ENCODE results near the gene FAM3B.

Gene FAM3B

GRCh38 chr21:41369105-41369919 is 52.7 kb downstream of the FAM3B start:
- DNase-seq = no peak

- no peak for DNase-seq
Measured at GRCh38 chr21:41369920-41370839, 53.6 kb downstream of the FAM3B start.

- no peak for DNase-seq
Measured at GRCh38 chr21:41370840-41371684, 54.5 kb downstream of the FAM3B start.

GRCh38 chr21:41371685-41372030 is 55.1 kb downstream of the FAM3B start:
- DNase-seq = no peak

GRCh38 chr21:41373253-41373652 is 56.7 kb downstream of the FAM3B start:
- no peak for DNase-seq

- no peak for DNase-seq
Measured at GRCh38 chr21:41373763-41374162, 57.2 kb downstream of the FAM3B start.

- DNase-seq = no peak
Measured at GRCh38 chr21:41374177-41374712, 57.6 kb downstream of the FAM3B start.

- no peak for DNase-seq
Measured at GRCh38 chr21:41374867-41375533, 58.4 kb downstream of the FAM3B start.

GRCh38 chr21:41375875-41376274 is 59.3 kb downstream of the FAM3B start:
- DNase-seq = no peak

GRCh38 chr21:41377715-41378114 is 61.1 kb downstream of the FAM3B start:
- DNase-seq = no peak

- DNase-seq = no peak
Measured at GRCh38 chr21:41378849-41379248, 62.2 kb downstream of the FAM3B start.

GRCh38 chr21:41379901-41380300 is 63.3 kb downstream of the FAM3B start:
- no peak for DNase-seq

GRCh38 chr21:41381731-41382130 is 65.1 kb downstream of the FAM3B start:
- DNase-seq = no peak

- DNase-seq = no peak
Measured at GRCh38 chr21:41387042-41387819, 70.6 kb downstream of the FAM3B start.

- no peak for DNase-seq
Measured at GRCh38 chr21:41387824-41388223, 71.2 kb downstream of the FAM3B start.

GRCh38 chr21:41388259-41388658 is 71.7 kb downstream of the FAM3B start:
- no peak for DNase-seq

GRCh38 chr21:41390043-41390639 is 73.5 kb downstream of the FAM3B start:
- no peak for DNase-seq

- DNase-seq = no peak
Measured at GRCh38 chr21:41393876-41394465, 77.4 kb downstream of the FAM3B start.

GRCh38 chr21:41396558-41397075 is 80.0 kb downstream of the FAM3B start:
- no peak for DNase-seq

GRCh38 chr21:41397471-41397891 is 80.9 kb downstream of the FAM3B start:
- DNase-seq = no peak
